NCI-H146 (cell line): ENCODE results near the gene C1QTNF8.

Experiments
- DNase-seq: peaks from one replicate; lab custom pipeline; 2025; lab: John Stamatoyannopoulos, UW

C1QTNF8 gene, protein sequence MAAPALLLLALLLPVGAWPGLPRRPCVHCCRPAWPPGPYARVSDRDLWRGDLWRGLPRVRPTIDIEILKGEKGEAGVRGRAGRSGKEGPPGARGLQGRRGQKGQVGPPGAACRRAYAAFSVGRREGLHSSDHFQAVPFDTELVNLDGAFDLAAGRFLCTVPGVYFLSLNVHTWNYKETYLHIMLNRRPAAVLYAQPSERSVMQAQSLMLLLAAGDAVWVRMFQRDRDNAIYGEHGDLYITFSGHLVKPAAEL

DNA sequence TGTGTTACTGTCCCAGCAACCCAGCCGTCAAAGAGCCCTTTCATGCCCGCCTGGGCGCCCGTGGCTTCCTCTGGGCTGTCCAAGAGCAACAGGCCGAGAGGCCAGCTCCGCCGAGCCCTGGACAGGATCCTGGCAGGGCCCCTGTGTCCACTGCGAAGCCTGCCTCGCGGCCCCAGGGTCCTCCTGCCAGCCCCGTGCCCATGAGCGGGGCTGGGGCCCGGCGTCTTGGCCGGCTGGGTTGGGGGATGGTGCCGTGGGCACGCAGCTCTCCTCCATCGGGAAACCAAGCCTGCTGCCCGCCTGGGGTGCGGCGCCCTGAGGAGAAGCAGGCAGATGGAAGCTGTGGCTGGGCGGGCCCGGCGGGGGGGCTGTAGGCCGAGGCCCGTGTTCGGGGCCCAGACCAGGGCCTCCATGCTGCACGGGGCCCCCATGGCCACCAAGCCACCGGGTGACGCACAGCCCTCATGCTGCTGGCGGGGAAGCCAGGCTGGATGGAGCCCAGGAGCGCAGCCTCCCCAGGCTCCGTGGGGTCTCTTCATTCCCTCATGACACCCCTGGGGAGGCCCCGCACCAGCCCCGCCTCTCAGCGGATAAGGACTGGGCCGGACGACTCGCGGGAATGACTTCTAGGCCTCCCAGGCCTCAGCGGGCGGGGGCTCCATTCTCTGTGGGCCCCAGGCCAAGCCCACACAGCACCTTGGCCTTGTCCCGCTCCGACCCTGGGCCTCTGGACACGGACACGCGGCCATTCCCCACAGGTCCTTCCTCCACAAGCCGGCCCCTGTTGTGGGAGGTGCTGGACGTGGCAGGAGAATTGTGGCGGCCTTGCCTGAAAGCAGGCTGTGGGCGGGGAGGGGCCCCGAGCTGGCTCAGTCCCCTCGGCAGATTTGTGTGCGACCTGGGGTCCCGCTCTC, at the start of gene C1QTNF8:
TSS of gene C1QTNF8 (minus strand) at position 76 of the 914 bp plus-strand sequence. CDS start 1,322 bp downstream, outside the sequence.
- no peak for DNase-seq

DNA sequence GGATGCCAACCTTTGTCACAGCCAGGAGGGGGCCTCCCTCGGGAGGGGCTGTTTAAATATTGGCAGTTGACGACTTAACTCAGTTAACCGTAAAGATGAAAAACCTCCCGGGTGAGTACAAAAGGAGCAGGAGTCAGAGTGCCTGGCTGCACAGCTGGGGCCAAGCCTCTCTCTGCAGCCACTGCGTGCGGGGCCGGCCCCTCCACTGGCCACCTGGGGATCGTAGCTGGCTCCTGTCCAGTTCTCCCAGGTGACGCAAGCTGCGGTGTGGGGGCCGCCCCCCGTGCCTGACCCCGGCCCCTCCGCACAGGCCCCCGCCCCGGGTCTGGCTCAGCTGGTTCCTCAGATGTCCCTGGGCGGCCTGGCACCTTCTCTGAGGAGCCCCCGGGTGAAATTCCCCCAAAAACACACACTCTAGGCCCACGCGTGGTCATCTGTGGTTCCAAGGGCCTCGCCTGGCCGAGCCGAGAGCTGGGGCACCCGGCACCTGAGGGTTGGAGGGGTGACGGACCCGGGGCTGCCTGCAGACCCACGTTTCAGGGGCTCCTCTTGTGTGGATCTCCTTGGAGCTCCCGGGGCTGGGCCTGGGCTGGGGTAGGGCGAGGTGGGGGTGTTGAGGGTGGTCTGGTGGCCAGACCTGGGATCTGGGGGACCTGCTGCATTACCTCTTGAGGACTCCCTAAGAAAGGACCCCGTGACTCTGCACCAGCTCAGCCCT, 49.5 kb upstream of the C1QTNF8 start:
- DNase-seq: peak; percentile 95

DNA sequence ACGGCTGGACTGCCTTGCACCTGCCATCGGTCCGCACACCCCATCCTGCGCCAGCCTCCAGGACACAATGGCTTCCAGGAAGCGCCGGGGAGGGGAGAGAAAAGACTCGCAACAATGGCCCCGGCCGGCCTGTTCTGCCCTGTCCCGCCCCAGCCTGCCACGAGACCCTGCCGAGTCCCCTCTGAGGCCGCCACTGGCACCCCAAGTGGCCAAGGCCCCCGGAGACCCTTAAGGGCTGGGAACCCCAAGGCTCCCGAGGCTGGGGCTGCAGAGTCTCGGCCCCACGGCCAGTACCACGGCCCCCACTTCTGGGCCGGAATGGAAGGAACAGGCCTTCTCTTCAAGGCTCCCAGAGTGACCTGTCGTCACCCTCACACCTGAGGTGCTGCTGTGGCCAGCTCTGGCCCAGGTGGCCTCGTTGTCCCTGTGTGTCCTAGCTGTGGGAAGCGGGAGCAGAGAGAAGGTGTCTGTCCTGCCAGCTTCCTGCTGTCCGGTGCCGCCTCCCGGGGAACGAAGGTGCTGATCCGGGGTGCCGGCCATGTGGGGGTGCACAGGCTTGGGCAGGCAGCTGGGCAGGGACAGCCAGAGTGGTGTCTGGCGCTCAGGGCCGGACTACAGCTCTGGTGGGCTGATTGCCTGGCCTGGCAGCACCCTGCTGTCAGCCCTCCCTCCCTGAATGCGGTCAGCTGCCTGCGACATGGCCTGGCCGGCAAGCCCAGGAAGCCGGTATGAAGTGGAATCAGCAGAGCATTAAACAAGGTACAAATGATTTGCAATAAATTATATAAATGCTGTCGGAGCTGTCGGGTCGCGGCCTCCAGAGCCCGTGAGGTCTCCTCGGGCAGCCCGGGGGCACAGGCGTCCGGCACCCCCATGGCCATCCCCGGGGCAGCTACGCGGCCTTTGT, 48.7 kb upstream of the C1QTNF8 start:
- DNase-seq: no peak

DNA sequence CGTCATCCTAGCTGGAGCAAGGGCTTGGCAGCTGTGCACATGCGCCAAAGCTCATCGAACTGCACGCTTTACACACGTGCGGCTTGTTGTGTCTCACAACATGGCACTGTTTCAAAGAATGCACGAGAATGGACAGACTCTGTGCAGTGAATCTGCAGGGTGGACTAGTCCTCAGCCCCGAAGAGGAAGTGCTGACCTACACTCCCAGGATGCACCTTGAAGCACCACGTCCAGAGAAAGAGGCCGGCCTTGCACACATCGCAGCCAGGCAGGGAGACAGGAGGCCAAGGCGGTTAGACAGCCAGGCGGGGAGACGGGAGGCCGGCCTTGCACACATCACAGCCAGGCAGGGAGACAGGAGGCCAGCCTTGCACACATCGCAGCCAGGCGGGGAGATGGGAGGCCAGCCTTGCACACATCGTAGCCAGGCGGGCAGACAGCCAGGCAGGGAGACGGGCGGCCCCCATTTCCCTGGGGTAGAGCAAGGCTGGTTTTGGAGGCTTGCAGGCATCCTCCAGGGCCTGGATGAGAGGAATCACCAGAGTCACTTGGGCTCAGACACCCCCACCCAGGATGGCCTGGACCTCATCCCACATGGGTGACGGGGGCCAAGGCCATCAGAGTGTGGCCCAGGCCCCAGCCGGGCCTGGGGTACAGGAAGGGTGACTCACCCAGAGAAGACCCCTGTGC, 47.9 kb upstream of the C1QTNF8 start:
- no peak for DNase-seq

DNA sequence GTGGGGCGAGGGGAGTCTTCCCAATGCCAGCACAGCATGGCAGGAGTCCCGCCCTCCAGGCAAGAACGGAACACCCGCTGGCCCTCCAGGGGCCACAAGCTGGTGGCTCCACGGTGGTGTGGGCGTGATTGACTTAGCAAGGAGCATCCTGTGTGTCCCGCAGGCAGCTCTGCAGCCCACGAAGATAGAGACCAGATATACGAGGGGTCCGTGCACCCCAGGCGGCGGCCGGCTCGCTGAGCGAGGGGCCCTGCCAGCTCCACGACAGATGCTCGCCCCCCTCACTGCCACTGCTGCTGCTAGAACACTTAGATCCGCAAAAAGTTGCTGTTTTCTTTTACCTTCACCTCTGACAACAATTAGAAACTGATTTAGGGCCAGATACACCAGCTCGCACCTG, 46.9 kb upstream of the C1QTNF8 start:
- DNase-seq: no peak

DNA sequence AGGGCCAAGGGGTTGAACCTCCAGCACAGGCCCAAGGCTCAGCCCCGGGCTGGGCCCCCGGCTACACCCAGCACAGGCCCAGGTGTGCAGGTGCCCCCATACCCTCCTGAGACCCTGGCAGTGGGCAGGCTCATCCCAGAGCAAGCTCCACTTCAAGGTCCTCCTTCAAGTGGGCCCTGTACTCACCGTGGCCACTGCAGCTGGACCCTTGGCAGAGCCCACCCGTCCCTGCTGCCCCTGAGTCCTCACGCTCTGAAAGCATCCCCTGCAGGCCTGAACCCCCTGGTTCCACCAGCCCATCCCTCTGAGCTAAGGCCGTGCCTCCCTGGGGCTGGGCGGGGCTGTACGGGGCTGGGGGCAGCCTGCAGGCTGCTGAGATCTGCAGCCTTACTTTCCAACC, 45.7 kb upstream of the C1QTNF8 start:
- DNase-seq: no peak

DNA sequence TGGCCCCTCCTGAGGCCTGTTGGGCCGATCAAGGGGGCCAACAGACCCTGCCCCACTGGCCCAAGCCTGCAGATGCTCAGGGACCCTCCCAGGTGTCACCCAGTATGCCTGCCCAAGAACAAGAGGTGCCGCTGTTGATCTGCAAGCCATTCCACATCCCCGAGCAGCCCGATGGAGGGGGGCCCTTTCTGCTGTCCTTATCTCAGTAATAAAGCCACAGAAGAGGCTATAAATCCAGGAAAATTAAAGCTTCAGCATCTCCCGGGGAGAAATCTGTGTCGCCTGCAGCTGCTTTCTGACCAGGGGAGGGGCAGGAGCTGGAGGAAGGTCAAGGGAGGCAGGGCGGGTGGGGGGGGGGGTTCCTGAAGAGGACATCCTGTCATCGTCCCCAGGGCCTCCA, 45.1 kb upstream of the C1QTNF8 start:
- DNase-seq: no peak

DNA sequence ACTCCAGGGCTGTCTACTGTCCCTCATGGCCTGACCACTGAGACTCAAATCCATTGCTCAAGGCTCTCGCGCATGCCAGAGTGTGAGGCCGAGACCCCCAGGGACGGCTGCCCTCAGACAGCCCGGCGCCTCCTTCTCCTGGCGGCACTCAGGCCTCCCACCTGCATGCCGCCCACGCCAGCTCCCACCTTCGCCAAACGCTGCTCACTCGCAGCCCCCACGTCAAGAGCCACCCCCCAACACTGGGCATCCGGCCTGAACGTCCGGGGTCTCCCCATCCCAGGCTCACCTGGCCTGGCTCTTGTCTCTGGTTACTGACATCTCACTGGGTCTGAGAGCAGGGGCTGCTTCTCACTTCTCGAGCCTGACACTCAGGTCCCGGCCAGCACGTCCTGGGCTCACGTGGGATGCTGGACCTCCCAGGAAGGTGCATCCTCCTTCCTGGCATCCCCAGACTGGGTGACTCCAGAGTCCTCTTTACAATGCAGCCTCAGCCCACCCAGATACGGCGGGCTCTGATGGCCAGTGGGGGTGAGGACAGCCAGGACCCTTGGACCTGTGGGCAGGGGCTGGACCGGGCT, 44.6 kb upstream of the C1QTNF8 start:
- DNase-seq: no peak

DNA sequence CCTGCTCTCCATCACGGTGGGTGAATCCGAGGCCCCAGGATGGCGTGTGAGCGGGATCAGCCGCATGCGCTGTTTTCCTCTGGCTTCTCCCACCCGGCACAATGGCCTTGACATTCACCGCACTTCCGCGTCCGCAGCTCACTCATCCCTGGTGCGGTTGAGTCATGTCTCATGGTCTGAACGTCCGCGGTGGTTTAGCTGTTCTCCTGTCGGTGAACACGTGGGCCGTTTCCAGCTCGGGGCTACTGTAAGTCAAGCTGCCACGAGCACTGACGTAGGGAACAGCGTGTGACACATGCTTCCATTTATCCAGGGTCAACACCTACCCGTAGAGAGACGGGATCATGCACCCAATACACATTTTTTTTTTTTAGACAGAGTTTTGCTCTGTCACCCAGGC, 41.6 kb upstream of the C1QTNF8 start:
- DNase-seq: no peak

DNA sequence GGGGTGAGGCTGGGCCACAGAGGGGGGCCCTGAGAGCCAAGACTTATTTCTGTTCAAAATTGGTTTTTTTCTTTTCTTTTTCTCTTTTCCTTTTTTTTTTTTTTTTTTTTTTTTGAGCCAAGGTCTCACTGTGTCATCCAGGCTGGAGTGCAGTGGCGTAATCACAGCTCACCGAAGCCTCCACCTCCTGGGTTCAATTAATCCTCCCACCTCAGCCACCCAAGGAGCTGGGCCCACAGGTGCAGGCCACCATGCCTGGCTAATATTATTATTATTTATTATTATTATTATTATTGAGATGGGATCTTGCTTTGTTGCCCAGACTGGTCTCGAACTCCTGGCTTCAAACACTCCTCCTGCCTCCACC, 39.4 kb upstream of the C1QTNF8 start:
- no peak for DNase-seq

DNA sequence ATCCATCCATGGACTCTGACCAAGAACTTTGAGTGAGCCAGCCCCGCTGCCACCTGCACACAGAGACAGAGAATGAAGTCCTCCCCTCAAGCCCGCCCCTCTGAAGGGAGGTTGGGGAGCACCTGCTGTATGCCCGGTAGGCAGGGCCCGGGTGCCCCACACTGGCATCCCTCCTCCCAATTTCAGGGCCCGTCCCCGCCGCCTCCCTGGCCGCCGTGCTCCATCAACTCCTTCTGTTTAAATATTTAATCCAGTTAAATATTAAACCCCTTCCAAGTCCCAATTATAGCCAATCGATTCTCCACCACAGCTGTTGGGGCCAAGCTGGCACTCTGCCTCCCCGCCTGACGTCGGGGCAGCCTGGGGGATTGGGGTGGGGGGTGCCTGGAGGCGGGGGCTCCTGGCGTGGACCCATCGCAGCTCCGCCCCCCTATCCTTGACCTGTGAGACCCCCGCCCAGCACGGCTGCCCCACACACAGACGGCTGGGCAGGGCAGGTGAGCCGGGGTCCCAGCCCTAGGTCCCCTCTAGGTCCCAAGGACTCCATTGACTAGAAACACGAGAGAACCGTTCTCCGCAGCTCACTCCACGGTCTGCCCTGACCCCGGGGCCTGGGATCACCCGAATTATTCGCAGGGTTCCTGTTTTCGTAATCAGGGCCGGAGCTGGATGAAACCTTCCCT, 38.9 kb upstream of the C1QTNF8 start:
- DNase-seq: no peak

DNA sequence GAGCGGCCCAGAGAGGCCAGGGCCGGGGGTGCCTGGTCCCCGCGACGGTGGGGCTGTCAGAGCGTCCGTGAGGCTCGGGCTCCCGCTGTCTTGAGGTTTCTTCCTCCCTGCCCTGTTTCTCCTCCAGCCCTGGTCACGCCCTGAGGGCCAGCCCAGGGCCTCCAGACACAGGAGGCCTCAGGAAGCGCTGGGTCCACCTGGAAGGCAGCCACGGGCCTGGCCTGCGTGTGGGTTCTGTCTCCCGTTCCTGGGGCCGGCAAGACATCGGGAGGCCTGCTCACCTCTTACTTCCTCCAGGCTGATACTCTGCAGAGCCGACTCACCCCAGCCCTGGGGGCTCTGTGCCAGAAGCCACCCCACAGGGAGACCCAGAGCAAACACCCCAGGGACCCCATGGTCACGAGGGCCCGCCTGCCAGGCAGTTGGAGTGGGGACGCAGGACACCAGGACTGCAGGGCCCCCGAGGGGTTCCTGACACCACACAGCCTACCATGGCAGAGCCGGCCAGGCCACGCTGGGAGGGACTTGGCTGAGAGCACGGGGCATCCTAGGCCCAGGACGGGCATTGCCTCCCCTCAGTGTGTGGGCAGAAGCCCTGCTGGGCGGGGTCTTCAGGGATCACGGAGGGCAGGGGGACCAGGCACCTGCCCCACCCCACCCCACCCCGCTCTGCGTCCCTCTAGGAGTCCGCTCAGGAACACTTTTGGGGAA, 37.9 kb upstream of the C1QTNF8 start:
- no peak for DNase-seq

DNA sequence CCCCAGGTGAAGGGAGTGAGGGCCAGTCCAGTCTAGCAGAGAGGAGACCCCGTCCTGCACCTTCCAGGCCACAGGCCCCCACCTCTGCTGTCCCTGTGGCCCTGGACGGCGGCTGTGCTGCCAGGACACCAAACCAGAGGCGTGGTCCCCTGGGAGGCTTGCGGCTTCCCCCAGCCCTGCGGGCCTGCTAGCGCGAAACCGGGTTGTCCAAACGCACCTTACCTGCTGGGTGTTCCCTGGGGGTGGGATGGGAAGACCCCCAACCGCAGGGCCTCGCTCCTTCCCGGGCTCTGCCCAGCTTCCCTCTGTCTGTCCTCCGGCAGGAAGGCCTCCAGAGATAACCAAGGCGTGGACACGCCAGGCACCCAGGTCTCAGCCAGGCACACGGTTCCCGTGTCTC, 37.2 kb upstream of the C1QTNF8 start:
- no peak for DNase-seq

DNA sequence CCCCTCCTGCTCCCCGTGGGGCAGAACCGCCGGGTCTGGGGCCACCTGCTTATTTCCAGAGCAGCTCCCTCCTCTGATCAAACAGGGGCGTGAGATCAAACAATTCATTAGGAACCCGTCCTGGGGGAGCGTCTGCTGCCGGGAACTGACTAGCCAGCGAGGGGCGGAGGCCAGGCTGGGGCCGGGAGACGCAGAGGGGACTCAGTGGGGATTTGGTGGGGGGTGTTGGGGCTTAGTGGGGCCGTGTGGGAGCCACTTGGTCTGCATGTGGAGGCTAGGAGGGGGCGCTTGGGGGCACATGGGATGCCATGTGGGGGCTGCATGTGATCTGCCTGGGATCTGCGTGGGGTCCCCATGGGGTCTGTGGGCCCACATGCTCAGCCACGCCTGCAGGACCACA, 36.4 kb upstream of the C1QTNF8 start:
- no peak for DNase-seq

DNA sequence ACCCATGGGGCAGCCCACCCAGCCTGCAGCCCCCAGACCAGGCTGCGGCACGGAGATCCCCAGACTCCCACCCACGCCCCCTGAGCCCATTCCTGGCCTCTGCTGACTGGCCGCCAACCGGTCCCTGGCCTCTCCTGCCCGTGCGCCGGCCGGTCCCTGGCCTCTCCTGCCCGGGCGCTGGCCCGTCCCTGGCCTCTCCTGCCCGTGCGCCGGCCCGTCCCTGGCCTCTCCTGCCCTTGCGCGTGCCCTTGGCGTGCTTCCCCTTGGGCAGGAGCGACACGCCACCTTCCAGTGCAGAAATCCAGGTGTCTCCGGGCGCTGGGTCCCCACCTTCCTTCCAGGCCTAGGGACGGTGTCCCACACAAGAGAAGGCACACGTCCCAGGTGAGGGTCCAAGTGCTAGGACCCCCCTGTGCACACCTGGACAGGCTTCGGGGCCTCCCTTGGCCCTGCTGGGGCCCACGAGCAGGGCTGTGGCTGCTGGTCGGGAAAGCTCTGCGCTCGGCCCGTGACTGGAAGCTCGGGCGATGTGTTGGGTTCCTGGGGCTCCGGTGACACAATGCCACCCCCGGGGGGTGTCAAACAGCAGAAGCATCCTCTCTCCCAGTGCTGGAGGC, 35.4 kb upstream of the C1QTNF8 start:
- DNase-seq: no peak

DNA sequence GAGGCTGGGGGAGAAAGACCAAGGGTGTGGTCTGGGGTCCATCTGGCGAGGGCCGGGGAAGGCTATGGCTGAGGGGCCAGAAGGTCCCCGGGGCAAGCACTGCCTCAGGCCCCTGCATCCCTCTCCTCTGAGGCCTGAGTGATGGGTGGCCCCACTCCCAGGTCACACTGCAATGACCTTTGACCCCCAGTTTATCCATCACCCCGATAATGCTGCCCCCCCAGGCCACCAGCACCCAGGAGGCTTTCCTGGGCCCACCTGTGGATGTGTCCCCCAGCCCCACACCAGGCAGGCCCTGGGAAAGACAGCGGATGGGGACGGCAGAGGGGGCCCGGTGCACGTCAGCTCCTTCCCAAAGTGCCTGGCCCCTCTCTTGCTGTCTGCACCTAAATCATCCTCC, 34.3 kb upstream of the C1QTNF8 start:
- DNase-seq: no peak

DNA sequence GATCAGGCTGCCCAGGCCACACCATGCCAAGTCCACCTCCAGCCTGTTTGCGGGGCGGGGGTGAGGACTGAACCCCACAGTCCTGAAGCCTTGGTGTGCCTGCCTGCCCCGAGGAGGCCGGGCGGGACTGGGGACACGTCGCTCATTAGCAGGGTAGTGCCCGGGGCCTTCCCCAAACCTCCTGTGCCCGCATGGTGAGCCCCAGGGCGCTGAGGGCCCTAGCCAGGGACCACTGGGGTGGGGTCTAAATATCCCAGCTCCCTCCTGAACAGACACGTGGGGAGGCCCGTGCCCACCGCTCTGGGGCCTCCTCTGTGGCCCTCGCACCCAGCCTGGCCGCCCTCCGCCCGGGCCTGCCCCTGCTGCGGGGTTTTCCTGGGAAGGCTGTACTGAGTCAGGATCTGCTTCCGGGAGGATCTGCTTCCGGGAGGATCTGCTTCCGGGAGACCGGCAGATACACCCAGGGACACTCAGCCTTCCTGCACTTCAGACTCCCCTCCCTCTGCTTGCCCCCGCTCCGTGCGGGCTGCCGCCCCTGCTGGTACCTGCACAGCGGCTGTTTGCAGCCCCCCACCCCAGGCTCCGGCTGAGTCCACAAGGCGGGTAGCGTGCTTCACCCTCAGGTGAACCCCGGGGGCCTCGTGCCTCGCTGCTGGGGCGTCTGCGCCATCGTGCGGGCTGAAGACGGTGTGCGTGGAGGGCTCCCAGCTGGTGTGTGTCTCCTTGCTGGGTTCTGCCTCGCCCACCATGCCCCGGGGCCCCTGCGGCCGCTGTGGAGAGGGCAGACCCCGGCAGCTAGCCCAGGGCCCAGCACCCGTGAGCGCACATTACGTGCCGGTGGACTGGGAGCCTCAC, 33.3 kb upstream of the C1QTNF8 start:
- no peak for DNase-seq
